T-helper 1 cell treated with Interleukin-12 subunit alpha and Interleukin-12 subunit beta and Interleukin-4 antibody, amounts not matched to agents 30 μg/mL and 1 μg/mL, for 36 hours (primary cell): ENCODE measurements around the gene EIF4G3.
"Not testable (repeated sequence)": the region's sequence is repeated elsewhere in the genome, so short reads cannot be mapped to it uniquely, and the experiment has no call there.

Source experiments
- H3K27ac Mint-ChIP-seq: one replicate; pipeline ENCODE4 v1.8.0; 2021; ENCODE audit warnings: mild to moderate bottlenecking, mixed read lengths
- H3K27me3 Mint-ChIP-seq: one replicate; pipeline ENCODE4 v1.8.0; 2021; ENCODE audit warnings: low read depth, mixed read lengths
- H3K36me3 Mint-ChIP-seq: one replicate; pipeline ENCODE4 v1.8.0; 2021; ENCODE audit warnings: low read depth, mixed read lengths
- H3K4me1 Mint-ChIP-seq: one replicate; pipeline ENCODE4 v1.8.0; 2021; ENCODE audit warnings: low read depth, mixed read lengths
- H3K4me3 Mint-ChIP-seq: one replicate; pipeline ENCODE4 v1.8.0; 2021; ENCODE audit warnings: mild to moderate bottlenecking, moderate library complexity, mixed read lengths
- H3K9me3 Mint-ChIP-seq: one replicate; pipeline ENCODE4 v1.8.0; 2021; ENCODE audit warnings: mixed read lengths

EIF4G3 gene

DNA sequence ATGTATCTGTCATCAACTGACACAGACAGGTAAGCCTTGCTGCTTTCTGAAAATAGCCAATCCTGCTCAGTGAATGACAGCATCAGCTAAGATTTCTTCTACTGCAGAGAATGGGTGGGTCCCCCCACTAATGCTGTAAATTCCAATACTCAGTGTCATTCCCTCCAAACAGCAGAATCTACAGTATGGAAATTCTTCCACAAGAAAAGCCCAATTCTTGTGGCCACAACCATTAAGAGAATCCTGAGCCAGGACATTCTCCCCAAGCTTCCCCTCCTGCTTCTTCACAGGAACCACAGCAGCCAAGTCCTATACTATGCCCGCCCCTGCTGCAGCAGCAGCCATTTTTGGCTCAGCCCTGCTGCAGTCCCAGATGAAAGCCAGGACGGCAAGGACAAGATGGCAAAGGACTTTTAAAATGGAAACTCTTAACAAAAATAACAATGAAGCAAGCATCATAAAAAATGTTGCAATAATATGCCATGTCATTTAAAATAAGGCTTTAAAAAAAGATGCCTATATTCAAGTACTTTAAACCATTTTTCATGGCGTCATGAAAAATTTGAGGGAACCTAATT, 26.8 kb downstream of the EIF4G3 start:
- Mint-ChIP-seq H3K27ac (no peak overlapping the region), H3K9me3 (no peaks in the 10 kb centered on the region), H3K36me3 (peaks cover 10% of the 10 kb centered on the region), H3K27me3 (no peaks in the 10 kb centered on the region), H3K4me3 (no peak overlapping the region), H3K4me1 (peaks cover 5% of the 10 kb centered on the region)

DNA sequence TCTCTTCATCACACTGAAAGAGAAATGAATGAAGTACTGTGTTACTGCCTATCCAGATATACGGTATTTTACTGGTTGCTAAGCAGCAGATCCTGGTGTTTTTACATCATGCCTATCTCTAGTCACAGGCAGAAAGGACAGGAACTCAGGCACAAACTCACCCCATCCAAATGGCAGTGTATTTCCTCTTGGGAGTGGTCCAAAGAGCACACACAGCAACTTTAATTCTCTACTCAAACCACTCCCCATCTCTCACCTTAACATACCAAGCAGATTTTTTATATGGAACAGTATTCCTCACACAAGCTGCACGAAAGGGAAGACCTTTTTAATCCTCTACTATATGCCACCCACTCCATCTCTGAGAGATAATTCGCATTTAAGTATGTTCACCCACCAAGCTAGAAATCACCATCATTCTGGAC, 27.3 kb downstream of the EIF4G3 start:
- no peak overlapping the region for H3K27ac Mint-ChIP-seq
- H3K36me3 Mint-ChIP-seq, result peaks cover 10% of the 10 kb centered on the region
- H3K4me1 Mint-ChIP-seq, result peaks cover 5% of the 10 kb centered on the region
- no peaks in the 10 kb centered on the region for H3K27me3 Mint-ChIP-seq
- H3K9me3 Mint-ChIP-seq, result no peaks in the 10 kb centered on the region
- H3K4me3 Mint-ChIP-seq, result no peak overlapping the region

DNA sequence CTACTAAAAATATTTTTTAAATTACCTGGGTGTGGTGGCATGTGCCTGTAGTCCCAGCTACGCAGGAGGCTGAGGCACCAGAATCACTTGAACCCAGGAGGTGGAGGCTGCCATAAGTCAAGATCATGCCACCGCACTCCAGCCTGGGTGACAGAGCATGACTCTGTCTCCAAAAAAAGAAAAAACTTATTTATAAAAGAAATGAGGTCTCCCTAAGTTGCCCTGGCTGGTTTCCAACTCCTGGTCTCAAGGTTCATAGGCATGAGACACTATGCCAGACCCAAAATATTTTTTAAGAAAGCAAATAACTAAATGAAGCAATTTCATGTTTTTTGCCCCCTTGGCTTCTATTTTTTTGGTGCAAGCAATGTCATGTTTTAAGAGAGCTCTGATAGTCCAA, 32.9 kb downstream of the EIF4G3 start:
- H3K4me1 Mint-ChIP-seq, result no peaks in the 10 kb centered on the region
- peaks cover 8% of the 10 kb centered on the region for H3K36me3 Mint-ChIP-seq
- no peaks in the 10 kb centered on the region for H3K27me3 Mint-ChIP-seq
- H3K27ac Mint-ChIP-seq, result no peak overlapping the region
- no peak overlapping the region for H3K4me3 Mint-ChIP-seq
- H3K9me3 Mint-ChIP-seq, result no peaks in the 10 kb centered on the region

DNA sequence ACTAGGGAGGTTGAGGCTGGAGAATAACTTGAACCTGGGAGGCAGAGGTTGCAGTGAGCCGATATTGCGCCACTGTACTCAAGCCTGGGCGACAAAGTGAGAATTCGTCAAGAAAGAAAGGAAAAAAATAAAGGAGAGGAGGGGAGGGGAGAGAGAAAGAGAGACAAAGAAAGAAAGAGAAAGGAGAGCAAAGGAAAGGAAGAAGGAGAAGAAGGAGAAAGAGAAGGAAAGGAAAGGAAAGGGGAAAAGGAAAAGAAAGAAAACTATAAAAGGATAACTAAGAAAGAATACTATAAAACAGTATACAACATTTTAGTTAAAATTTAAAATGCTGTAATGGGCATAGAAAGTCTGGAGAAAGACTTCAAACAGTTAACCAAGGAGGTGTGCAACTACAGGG, 33.6 kb downstream of the EIF4G3 start:
- Mint-ChIP-seq H3K36me3 (peaks cover 11% of the 10 kb centered on the region), H3K27ac (no peak overlapping the region), H3K4me1 (no peaks in the 10 kb centered on the region), H3K4me3 (no peak overlapping the region), H3K9me3 (no peaks in the 10 kb centered on the region), H3K27me3 (no peaks in the 10 kb centered on the region)

DNA sequence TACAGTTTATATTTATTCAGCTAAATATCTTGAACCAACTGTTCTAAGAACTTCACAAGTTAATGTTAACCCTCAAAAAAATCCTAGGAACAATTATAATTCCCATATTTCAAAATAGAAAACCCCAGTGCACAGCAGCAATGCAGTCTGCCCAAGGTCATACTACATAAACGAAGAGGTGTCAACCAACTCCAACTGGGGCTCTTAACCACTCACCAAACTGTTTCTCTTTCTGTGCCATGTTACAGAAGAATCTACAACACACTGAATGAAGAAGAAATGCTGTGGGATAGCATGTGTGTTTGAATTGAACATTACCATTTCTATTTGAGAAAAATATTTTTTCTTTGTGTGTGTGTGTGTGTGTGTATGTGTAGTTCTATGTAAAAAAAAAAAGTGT, 35.7 kb downstream of the EIF4G3 start:
- no peaks in the 10 kb centered on the region for H3K4me1 Mint-ChIP-seq
- no peak overlapping the region for H3K27ac Mint-ChIP-seq
- no peaks in the 10 kb centered on the region for H3K9me3 Mint-ChIP-seq
- no peaks in the 10 kb centered on the region for H3K27me3 Mint-ChIP-seq
- no peak overlapping the region for H3K4me3 Mint-ChIP-seq
- H3K36me3 Mint-ChIP-seq, result peaks cover 12% of the 10 kb centered on the region

DNA sequence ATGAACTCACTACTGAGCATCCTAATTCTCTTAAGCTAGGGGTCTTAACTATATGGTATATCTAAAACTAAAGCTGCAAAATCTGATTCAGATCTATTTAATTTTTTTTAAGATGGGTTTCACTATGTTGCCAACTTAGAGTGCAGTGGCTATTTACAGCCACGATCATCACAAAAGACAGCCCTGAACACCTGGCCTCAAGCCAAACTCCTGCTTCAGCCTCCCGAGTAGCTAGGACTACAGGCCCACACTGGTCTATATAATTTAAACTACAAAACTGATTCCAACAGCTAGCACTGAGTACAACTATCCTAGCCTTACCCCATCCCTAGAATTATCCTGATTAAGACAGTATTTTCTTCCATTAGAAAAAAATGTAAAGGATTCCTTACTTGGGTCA, 37.1 kb downstream of the EIF4G3 start:
- Mint-ChIP-seq H3K4me3 (no peak overlapping the region), H3K4me1 (no peaks in the 10 kb centered on the region), H3K27me3 (no peaks in the 10 kb centered on the region), H3K27ac (no peak overlapping the region), H3K36me3 (peaks cover 12% of the 10 kb centered on the region), H3K9me3 (no peaks in the 10 kb centered on the region)

DNA sequence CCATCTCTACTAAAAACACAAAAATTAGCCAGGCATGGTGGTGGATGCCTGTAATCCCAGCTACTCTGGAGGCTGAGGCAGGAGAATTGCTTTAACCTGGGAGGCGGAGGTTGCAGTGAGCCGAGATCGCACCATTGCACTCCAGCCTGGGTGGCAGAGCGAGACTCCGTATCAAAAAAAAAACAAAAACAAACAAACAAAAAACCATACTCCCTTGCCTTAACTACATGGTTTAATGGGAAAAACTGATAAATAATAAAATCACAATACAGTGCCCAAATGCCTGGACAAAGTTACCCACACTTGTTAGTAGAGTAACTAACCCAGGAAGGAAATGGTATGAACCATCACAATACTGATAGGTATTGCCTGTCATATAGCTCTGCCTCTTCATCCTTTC, 40.4 kb downstream of the EIF4G3 start:
- H3K27ac Mint-ChIP-seq, H3K27me3 Mint-ChIP-seq, H3K36me3 Mint-ChIP-seq, H3K9me3 Mint-ChIP-seq, H3K4me3 Mint-ChIP-seq, H3K4me1 Mint-ChIP-seq: not testable (repeated sequence)

DNA sequence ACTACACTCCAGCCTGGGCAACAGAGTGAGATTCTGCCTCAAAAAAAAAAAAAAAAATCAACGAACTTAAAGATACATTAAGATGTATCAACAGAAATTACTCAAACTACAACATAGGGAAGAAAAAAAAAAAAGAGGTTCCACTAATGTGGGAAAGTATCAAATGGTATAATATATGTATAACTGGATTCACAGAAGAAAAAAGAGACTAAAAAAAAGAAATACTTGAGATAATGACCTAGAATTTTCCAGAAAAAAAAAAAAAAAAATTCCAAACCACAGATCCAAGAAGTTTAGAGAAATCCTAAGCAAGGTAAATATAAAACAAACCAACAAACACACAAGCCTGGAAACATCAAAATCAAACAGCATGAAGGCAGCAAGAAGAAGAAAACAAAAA, 45.5 kb downstream of the EIF4G3 start:
- H3K9me3 Mint-ChIP-seq, result no peaks in the 10 kb centered on the region
- H3K4me1 Mint-ChIP-seq, result peaks cover 3% of the 10 kb centered on the region
- no peak overlapping the region for H3K4me3 Mint-ChIP-seq
- H3K27ac Mint-ChIP-seq, result no peak overlapping the region
- no peaks in the 10 kb centered on the region for H3K27me3 Mint-ChIP-seq
- H3K36me3 Mint-ChIP-seq, result peaks cover 7% of the 10 kb centered on the region

DNA sequence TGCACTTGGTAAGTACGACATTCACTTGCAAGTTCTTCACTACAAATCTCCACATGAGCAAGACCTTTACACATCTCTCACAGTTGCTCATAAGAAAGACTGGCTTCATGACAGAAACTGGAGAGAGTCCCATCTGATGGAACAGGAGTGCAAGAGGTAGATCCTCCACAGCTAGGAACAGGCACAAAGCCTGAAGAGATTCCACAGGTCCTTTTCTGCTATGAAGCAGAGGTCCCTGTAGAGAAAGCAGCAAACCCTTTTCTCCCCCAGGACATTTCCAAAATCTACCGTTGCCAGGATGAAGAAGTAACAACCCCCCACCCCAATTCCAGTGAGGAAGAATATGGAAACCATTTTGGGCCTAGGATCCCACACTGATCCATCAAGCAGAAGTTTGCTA, 47.3 kb downstream of the EIF4G3 start:
- Mint-ChIP-seq H3K27ac (no peak overlapping the region), H3K27me3 (no peaks in the 10 kb centered on the region), H3K4me1 (peaks cover 3% of the 10 kb centered on the region), H3K36me3 (peaks cover 7% of the 10 kb centered on the region), H3K9me3 (no peaks in the 10 kb centered on the region), H3K4me3 (no peak overlapping the region)

DNA sequence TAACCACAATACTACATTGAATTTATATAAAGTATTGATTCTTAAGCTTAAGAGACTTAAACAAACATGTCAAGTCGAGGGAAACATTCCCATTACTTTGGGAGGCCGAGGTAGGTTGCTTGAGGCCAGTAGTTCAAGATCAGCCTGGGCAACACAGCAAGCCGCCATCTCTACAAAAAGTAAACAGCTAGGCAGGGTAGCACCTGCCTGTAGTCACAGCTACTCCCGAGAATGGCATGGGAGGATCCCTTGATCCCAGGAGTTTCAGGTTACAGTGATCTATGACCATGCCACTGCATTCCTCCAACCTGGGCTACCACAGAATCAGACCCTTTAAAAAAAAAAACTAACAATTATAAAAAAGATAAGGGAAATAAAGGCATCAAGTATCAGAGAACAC, 50.4 kb downstream of the EIF4G3 start:
- Mint-ChIP-seq H3K36me3 (peaks cover 12% of the 10 kb centered on the region), H3K27ac (no peak overlapping the region), H3K4me1 (peaks cover 4% of the 10 kb centered on the region), H3K4me3 (no peak overlapping the region), H3K27me3 (no peaks in the 10 kb centered on the region), H3K9me3 (no peaks in the 10 kb centered on the region)

DNA sequence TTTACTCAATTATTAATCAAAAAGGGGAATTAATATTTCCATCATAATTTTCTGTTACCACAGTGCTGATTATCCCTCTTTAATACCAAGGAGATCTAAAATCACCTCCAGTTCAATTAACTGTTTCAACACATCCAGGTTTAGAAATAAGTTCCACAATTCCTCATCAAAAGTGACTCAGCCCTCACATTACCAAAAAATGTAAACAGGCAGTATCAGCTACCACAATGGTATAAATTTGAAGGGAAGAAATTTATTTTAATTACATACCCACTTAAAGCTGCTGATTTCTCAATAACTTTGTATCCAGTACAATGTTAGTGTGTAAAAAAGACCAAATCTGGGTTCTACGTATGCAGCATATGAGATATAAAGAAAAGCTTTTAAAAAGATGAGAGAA, 51.9 kb downstream of the EIF4G3 start:
- Mint-ChIP-seq H3K27me3 (no peaks in the 10 kb centered on the region), H3K4me1 (peaks cover 1% of the 10 kb centered on the region), H3K9me3 (no peaks in the 10 kb centered on the region), H3K36me3 (peaks cover 7% of the 10 kb centered on the region), H3K4me3 (no peak overlapping the region), H3K27ac (no peak overlapping the region)

DNA sequence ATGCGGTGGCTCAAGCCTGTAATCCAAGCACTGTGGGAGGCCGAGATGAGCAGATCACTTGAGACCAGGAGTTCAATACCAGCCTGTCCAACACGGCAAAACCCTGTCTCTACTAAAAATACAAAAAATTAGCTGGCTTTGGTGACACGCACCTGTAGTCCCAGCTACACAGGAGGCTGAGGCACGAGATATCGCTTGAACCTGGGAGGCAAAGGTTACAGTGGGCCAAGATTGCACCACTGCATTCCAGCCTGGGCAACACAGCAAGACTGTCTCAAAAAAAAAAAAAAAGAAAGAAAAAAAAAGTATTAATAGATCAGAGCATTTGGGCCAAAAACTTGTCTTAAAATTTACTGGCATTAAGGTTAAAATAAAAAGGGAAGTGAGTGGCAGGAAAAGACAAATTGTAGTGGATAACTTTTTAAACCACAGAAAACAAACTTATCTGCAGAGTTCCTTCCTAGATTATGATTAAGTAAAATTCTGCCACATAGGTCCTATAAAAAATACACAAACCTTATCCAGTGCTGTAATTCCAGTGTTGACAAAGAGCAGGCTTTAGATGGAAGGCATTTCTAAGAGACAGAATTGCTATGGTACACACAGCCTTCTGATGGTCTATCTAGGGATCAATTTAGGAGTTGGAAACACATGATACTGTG, 53.3 kb downstream of the EIF4G3 start:
- no peak overlapping the region for H3K27ac Mint-ChIP-seq

DNA sequence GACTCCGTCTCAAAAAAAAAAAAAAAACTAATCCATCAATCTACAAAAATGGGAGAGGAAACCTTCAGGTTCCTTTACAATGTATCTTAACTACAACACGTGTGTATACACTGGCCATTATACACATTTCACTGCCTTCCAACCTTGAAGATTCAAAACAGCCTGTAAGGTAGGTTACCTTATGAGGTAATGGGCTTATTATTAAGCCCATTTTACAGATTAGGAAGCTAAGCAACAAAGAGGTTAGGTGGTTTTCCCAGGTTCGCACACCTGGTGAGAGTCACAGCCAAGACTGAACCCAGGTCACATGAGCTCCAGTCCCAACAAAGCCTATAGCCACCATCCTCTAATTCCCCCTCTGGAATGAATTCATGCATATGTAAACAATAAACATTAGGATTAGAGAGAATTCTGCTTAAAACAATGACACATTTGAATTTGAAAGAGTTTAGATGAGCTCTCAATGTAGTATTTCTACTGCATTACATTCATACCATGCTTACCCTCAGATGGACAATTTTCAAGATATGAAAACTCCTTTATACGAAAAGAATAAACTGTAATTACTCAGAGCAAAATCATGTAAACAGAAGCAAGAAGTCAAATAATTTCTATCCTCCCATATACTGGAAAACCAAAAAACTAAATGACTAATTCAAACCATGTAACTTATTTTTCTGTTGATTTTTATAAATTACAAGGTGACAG, 54.8 kb downstream of the EIF4G3 start:
- Mint-ChIP-seq H3K27ac (peak overlapping the region; percentile 20), H3K4me3 (no peak overlapping the region), H3K36me3 (peaks cover 9% of the 10 kb centered on the region), H3K27me3 (no peaks in the 10 kb centered on the region), H3K9me3 (no peaks in the 10 kb centered on the region), H3K4me1 (peaks cover 1% of the 10 kb centered on the region)

More for the DNA sequence above, 53.3 kb downstream of the EIF4G3 start:
- peaks cover 1% of the 10 kb centered on the region for H3K4me1 Mint-ChIP-seq
- no peaks in the 10 kb centered on the region for H3K9me3 Mint-ChIP-seq
- H3K27me3 Mint-ChIP-seq, result no peaks in the 10 kb centered on the region
- H3K36me3 Mint-ChIP-seq, result peaks cover 9% of the 10 kb centered on the region
- no peak overlapping the region for H3K4me3 Mint-ChIP-seq

DNA sequence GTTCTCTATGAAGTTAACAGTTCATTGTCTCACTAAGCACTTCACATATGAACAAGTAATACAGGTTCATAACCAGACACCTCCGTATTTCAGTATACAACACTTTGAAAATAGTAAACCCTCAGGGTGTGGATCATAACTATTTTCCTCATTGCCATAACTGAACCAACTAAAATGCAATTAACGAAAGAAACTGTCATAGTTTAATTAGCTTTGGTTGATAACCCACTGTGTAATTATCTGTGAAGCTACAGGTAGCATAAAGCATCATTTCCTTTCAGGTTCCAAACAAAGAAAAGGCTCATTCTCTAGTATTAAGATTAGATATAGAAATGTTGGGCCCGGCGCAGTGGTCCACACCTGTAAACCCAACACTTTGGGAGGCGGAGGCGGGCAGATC, 58.5 kb downstream of the EIF4G3 start:
- Mint-ChIP-seq H3K4me1 (peaks cover 1% of the 10 kb centered on the region), H3K27ac (no peak overlapping the region), H3K36me3 (peaks cover 9% of the 10 kb centered on the region), H3K9me3 (no peaks in the 10 kb centered on the region), H3K27me3 (no peaks in the 10 kb centered on the region), H3K4me3 (no peak overlapping the region)

DNA sequence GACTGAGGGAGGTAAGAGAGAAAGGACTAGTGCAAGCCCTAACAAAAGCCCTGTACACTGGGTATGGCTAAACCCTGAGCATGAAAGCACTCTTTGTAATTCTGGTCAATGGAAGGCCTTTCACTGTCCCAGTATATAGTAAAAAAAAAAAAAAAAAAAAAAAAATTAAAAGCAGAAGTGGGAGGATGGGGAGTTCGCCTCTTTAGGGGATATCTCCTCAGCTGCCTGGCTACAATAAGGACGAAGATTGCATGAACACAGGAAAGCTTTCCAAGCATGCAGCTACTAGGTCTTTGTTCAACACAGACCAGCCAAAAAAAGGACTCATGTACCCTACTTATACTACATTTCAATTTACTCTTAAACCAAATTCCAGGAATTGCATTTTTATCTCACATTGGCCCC, 59.1 kb downstream of the EIF4G3 start:
- Mint-ChIP-seq H3K36me3 (peaks cover 6% of the 10 kb centered on the region), H3K4me1 (peaks cover 1% of the 10 kb centered on the region), H3K9me3 (no peaks in the 10 kb centered on the region), H3K27ac (no peak overlapping the region), H3K4me3 (no peak overlapping the region), H3K27me3 (no peaks in the 10 kb centered on the region)
